NK-92 (cell line): ENCODE results near the gene AFF3.
"Not testable (repeated sequence)": the region's sequence is repeated elsewhere in the genome, so short reads cannot be mapped to it uniquely, and the experiment has no call there.

Source experiments
- DNase-seq: peaks from one replicate; lab custom pipeline; 2025; ENCODE audit not compliant: unreplicated experiment; lab: John Stamatoyannopoulos, UW

Gene AFF3

GRCh38 chr2:99974682-99975375 lies 167.6 kb downstream of the AFF3 start:
- DNase-seq: no peak

GRCh38 chr2:99974275-99974674 lies 168.1 kb downstream of the AFF3 start:
- DNase-seq: no peak

GRCh38 chr2:99971326-99971900 lies 171.0 kb downstream of the AFF3 start:
- DNase-seq: no peak

- DNase-seq: no peak
Measured at GRCh38 chr2:99970292-99970868, 172.0 kb downstream of the AFF3 start.

- DNase-seq: no peak
Measured at GRCh38 chr2:99961196-99961913, 181.0 kb downstream of the AFF3 start.

GRCh38 chr2:99960790-99961189 lies 181.6 kb downstream of the AFF3 start:
- DNase-seq: no peak

GRCh38 chr2:99960291-99960690 lies 182.1 kb downstream of the AFF3 start:
- no peak for DNase-seq

GRCh38 chr2:99959261-99960014 lies 183.0 kb downstream of the AFF3 start:
- DNase-seq: no peak

- no peak for DNase-seq
Measured at GRCh38 chr2:99957332-99958133, 184.9 kb downstream of the AFF3 start.

- no peak for DNase-seq
Measured at GRCh38 chr2:99956232-99957030, 186.0 kb downstream of the AFF3 start.

- DNase-seq: no peak
Measured at GRCh38 chr2:99953750-99954149, 188.6 kb downstream of the AFF3 start.

- DNase-seq: no peak
Measured at GRCh38 chr2:99949963-99950362, 192.4 kb downstream of the AFF3 start.

GRCh38 chr2:99949530-99949929 lies 192.9 kb downstream of the AFF3 start:
- no peak for DNase-seq

GRCh38 chr2:99948010-99948409 lies 194.4 kb downstream of the AFF3 start:
- DNase-seq: no peak

GRCh38 chr2:99947366-99947765 lies 195.0 kb downstream of the AFF3 start:
- DNase-seq: not testable (repeated sequence)

GRCh38 chr2:99944019-99944418 lies 198.4 kb downstream of the AFF3 start:
- DNase-seq: no peak

GRCh38 chr2:99942561-99943347 lies 199.6 kb downstream of the AFF3 start:
- DNase-seq: no peak

- DNase-seq: no peak
Measured at GRCh38 chr2:99940963-99941362, 201.4 kb downstream of the AFF3 start.

GRCh38 chr2:99939135-99939534 lies 203.3 kb downstream of the AFF3 start:
- no peak for DNase-seq
